SK-N-SH treated with all-trans-retinoic acid at 6 μM for 48 hours (cell line): ENCODE measurements around the gene PCSK9.
A peak's percentile ranks its signal among the peaks of the same experiment; 100 is the strongest.

Source experiments
- ATAC-seq: fragments of 200-7000 bp; cut with Tn5 transposase; 3 replicates; pipeline ENCODE4 v1.9.1; 2020; ENCODE audit warnings: mild to moderate bottlenecking, moderate library complexity
- ARNTL ChIP-seq: fragments of 450-650 bp; formaldehyde crosslinking; IDR thresholded peaks from 2 replicates; pipeline ENCODE4 v1.5.0; 2020; ENCODE audit warnings: low read depth, mild to moderate bottlenecking, moderate library complexity, borderline replicate concordance
- BACH2 ChIP-seq: fragments of 250-450 bp; sonication (Bioruptor Pico); IDR thresholded peaks from 2 replicates; pipeline ENCODE4 v1.9.0; 2021; ENCODE audit warnings: mild to moderate bottlenecking, borderline replicate concordance
- CREB5 ChIP-seq: fragments of 250-450 bp; sonication (Bioruptor Pico); IDR thresholded peaks from 2 replicates; pipeline ENCODE4 v1.5.1; 2020; ENCODE audit warnings: low read depth, mild to moderate bottlenecking, moderate library complexity
- CSDC2 ChIP-seq: fragments of 250-450 bp; sonication (Bioruptor Pico); IDR thresholded peaks from 2 replicates; pipeline ENCODE4 v1.5.0; 2020; ENCODE audit warnings: mild to moderate bottlenecking, moderate library complexity
- ESRRG ChIP-seq: fragments of 250-450 bp; sonication (Bioruptor Pico); IDR thresholded peaks from 2 replicates; pipeline ENCODE4 v1.6.1; 2021; ENCODE audit warnings: mild to moderate bottlenecking
- GLIS3 ChIP-seq: fragments of 250-450 bp; sonication (Bioruptor Pico); IDR thresholded peaks from 2 replicates; pipeline ENCODE4 v1.5.0; 2020; ENCODE audit warnings: mild to moderate bottlenecking, moderate library complexity
- ISL1 ChIP-seq: fragments of 250-450 bp; sonication (Bioruptor Pico); IDR thresholded peaks from 2 replicates; pipeline ENCODE4 v2.1.2; 2022; ENCODE audit warnings: mild to moderate bottlenecking, moderate library complexity
- OSR1 ChIP-seq: fragments of 250-450 bp; sonication (Bioruptor Pico); IDR thresholded peaks from 2 replicates; pipeline ENCODE4 v1.8.0; 2022; ENCODE audit warnings: moderate library complexity, mild to moderate bottlenecking, inconsistent platforms
- POU6F1 ChIP-seq: fragments of 250-450 bp; sonication (Bioruptor Pico); IDR thresholded peaks from 2 replicates; pipeline ENCODE4 v1.8.0; 2021; ENCODE audit warnings: low read depth, mild to moderate bottlenecking, moderate library complexity, borderline replicate concordance
- PPARA ChIP-seq: fragments of 250-450 bp; sonication (Bioruptor Pico); IDR thresholded peaks from 2 replicates; pipeline ENCODE4 v1.5.0; 2020; ENCODE audit warnings: mild to moderate bottlenecking, borderline replicate concordance
- RARB ChIP-seq: fragments of 250-450 bp; sonication (Bioruptor Pico); IDR thresholded peaks from 2 replicates; pipeline ENCODE4 v1.8.0; 2021; ENCODE audit warnings: mild to moderate bottlenecking, moderate library complexity
- SNAI2 ChIP-seq: fragments of 250-450 bp; sonication (Bioruptor Pico); IDR thresholded peaks from 2 replicates; pipeline ENCODE4 v1.5.0; 2020; ENCODE audit warnings: mild to moderate bottlenecking, moderate library complexity
- TCF4 ChIP-seq: fragments of 250-450 bp; sonication (Bioruptor Pico); IDR thresholded peaks from 2 replicates; pipeline ENCODE4 v1.8.0; 2021; ENCODE audit warnings: mild to moderate bottlenecking, moderate library complexity, borderline replicate concordance
- TOX ChIP-seq: fragments of 250-450 bp; sonication (Bioruptor Pico); IDR thresholded peaks from 2 replicates; pipeline ENCODE4 v1.8.0; 2021; ENCODE audit warnings: mild to moderate bottlenecking, moderate library complexity, borderline replicate concordance
- ZFP3 ChIP-seq: fragments of 250-450 bp; sonication (Bioruptor Pico); IDR thresholded peaks from 2 replicates; pipeline ENCODE4 v1.5.0; 2020; ENCODE audit warnings: mild to moderate bottlenecking, moderate library complexity
- ZFP30 ChIP-seq: fragments of 450-650 bp; formaldehyde crosslinking; IDR thresholded peaks from 2 replicates; pipeline ENCODE4 v1.5.0; 2022; ENCODE audit warnings: mild to moderate bottlenecking, moderate library complexity
- ZNF565 ChIP-seq: fragments of 450-650 bp; formaldehyde crosslinking; conservative IDR thresholded peaks from 2 replicates; pipeline ENCODE4 v1.5.0; 2020; ENCODE audit warnings: low read depth, mild to moderate bottlenecking, moderate library complexity
- ZNF70 ChIP-seq: fragments of 450-650 bp; formaldehyde crosslinking; IDR thresholded peaks from 2 replicates; pipeline ENCODE4 v1.5.0; 2020; ENCODE audit warnings: mild to moderate bottlenecking, moderate library complexity
- TF ChIP-seq, protein P1 (sequence below): fragments of 250-450 bp; sonication (Bioruptor Pico); IDR thresholded peaks from 2 replicates; pipeline ENCODE4 v1.5.1; 2021; ENCODE audit warnings: mild to moderate bottlenecking, moderate library complexity
- TF ChIP-seq, protein P2 (sequence below): fragments of 250-450 bp; sonication (Bioruptor Pico); IDR thresholded peaks from 2 replicates; pipeline ENCODE4 v1.8.0; 2020; ENCODE audit warnings: mild to moderate bottlenecking, moderate library complexity, borderline replicate concordance
- TF ChIP-seq, protein P3 (sequence below): fragments of 250-450 bp; sonication (Bioruptor Pico); IDR thresholded peaks from 2 replicates; pipeline ENCODE4 v1.5.0; 2020; ENCODE audit warnings: mild to moderate bottlenecking, moderate library complexity

The PCSK9 gene

GRCh38 chr1:55039342-55040082, at the start of gene PCSK9:
Gene PCSK9, plus strand, starts transcription at chr1:55039548. Its CDS starts 290 bp downstream, at chr1:55039838.
- peak; percentile 74 for ATAC-seq
- no peak for TF ChIP-seq ZFP3
- no peak for TF ChIP-seq TCF4 (CRISPR knock-in tag)
- TF ChIP-seq CSDC2 (CRISPR knock-in tag): no peak
- no peak for TF ChIP-seq GLIS3 (CRISPR knock-in tag)
- no peak for TF ChIP-seq ZFP30 (CRISPR knock-in tag)
- no peak for TF ChIP-seq CREB5 (CRISPR knock-in tag)
- TF ChIP-seq RARB: no peak
- no peak for TF ChIP-seq TOX
- no peak for TF ChIP-seq ESRRG (CRISPR knock-in tag)
- TF ChIP-seq, protein P1, sequence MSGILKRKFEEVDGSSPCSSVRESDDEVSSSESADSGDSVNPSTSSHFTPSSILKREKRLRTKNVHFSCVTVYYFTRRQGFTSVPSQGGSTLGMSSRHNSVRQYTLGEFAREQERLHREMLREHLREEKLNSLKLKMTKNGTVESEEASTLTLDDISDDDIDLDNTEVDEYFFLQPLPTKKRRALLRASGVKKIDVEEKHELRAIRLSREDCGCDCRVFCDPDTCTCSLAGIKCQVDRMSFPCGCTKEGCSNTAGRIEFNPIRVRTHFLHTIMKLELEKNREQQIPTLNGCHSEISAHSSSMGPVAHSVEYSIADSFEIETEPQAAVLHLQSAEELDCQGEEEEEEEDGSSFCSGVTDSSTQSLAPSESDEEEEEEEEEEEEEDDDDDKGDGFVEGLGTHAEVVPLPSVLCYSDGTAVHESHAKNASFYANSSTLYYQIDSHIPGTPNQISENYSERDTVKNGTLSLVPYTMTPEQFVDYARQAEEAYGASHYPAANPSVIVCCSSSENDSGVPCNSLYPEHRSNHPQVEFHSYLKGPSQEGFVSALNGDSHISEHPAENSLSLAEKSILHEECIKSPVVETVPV (CRISPR knock-in tag): no peak

GRCh38 chr1:54989968-54990810, 49.2 kb upstream of the PCSK9 start:
- no peak for TF ChIP-seq SNAI2 (CRISPR knock-in tag)
- TF ChIP-seq ZFP3: no peak
- TF ChIP-seq ZNF70 (CRISPR knock-in tag): no peak
- TF ChIP-seq RARB: no peak
- TF ChIP-seq OSR1 (CRISPR knock-in tag): no peak
- no peak for TF ChIP-seq PPARA (CRISPR knock-in tag)
- no peak for TF ChIP-seq ARNTL (CRISPR knock-in tag)
- TF ChIP-seq ESRRG (CRISPR knock-in tag): no peak
- TF ChIP-seq, protein P2, sequence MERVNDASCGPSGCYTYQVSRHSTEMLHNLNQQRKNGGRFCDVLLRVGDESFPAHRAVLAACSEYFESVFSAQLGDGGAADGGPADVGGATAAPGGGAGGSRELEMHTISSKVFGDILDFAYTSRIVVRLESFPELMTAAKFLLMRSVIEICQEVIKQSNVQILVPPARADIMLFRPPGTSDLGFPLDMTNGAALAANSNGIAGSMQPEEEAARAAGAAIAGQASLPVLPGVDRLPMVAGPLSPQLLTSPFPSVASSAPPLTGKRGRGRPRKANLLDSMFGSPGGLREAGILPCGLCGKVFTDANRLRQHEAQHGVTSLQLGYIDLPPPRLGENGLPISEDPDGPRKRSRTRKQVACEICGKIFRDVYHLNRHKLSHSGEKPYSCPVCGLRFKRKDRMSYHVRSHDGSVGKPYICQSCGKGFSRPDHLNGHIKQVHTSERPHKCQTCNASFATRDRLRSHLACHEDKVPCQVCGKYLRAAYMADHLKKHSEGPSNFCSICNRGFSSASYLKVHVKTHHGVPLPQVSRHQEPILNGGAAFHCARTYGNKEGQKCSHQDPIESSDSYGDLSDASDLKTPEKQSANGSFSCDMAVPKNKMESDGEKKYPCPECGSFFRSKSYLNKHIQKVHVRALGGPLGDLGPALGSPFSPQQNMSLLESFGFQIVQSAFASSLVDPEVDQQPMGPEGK (CRISPR knock-in tag): no peak
- TF ChIP-seq ISL1: no peak
- TF ChIP-seq ZNF565 (CRISPR knock-in tag): no peak
- TF ChIP-seq, protein P3, sequence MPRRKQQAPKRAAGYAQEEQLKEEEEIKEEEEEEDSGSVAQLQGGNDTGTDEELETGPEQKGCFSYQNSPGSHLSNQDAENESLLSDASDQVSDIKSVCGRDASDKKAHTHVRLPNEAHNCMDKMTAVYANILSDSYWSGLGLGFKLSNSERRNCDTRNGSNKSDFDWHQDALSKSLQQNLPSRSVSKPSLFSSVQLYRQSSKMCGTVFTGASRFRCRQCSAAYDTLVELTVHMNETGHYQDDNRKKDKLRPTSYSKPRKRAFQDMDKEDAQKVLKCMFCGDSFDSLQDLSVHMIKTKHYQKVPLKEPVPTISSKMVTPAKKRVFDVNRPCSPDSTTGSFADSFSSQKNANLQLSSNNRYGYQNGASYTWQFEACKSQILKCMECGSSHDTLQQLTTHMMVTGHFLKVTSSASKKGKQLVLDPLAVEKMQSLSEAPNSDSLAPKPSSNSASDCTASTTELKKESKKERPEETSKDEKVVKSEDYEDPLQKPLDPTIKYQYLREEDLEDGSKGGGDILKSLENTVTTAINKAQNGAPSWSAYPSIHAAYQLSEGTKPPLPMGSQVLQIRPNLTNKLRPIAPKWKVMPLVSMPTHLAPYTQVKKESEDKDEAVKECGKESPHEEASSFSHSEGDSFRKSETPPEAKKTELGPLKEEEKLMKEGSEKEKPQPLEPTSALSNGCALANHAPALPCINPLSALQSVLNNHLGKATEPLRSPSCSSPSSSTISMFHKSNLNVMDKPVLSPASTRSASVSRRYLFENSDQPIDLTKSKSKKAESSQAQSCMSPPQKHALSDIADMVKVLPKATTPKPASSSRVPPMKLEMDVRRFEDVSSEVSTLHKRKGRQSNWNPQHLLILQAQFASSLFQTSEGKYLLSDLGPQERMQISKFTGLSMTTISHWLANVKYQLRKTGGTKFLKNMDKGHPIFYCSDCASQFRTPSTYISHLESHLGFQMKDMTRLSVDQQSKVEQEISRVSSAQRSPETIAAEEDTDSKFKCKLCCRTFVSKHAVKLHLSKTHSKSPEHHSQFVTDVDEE (CRISPR knock-in tag): no peak
- no peak for TF ChIP-seq TOX
- TF ChIP-seq TCF4 (CRISPR knock-in tag): no peak
- no peak for TF ChIP-seq POU6F1
- ATAC-seq: no peak

GRCh38 chr1:54990916-54991315, 48.4 kb upstream of the PCSK9 start:
- ATAC-seq: no peak
- TF ChIP-seq ARNTL (CRISPR knock-in tag) (no peak), CSDC2 (CRISPR knock-in tag) (no peak), BACH2 (CRISPR knock-in tag) (no peak), PPARA (CRISPR knock-in tag) (no peak), TCF4 (CRISPR knock-in tag) (no peak), ISL1 (no peak), CREB5 (CRISPR knock-in tag) (no peak)
- TF ChIP-seq, protein P1 (CRISPR knock-in tag): no peak
